SK-N-SH treated with all-trans-retinoic acid at 6 μM for 48 hours (cell line): ENCODE results near the gene STYX.

ENCODE experiments used
- ATAC-seq: fragments of 200-7000 bp; cut with Tn5 transposase; 3 replicates; pipeline ENCODE4 v1.9.1; 2020; ENCODE audit warnings: mild to moderate bottlenecking, moderate library complexity
- ARNTL ChIP-seq: fragments of 450-650 bp; formaldehyde crosslinking; IDR thresholded peaks from 2 replicates; pipeline ENCODE4 v1.5.0; 2020; ENCODE audit warnings: low read depth, mild to moderate bottlenecking, moderate library complexity, borderline replicate concordance
- BACH2 ChIP-seq: fragments of 250-450 bp; sonication (Bioruptor Pico); IDR thresholded peaks from 2 replicates; pipeline ENCODE4 v1.9.0; 2021; ENCODE audit warnings: mild to moderate bottlenecking, borderline replicate concordance
- CREB5 ChIP-seq: fragments of 250-450 bp; sonication (Bioruptor Pico); IDR thresholded peaks from 2 replicates; pipeline ENCODE4 v1.5.1; 2020; ENCODE audit warnings: low read depth, mild to moderate bottlenecking, moderate library complexity
- CSDC2 ChIP-seq: fragments of 250-450 bp; sonication (Bioruptor Pico); IDR thresholded peaks from 2 replicates; pipeline ENCODE4 v1.5.0; 2020; ENCODE audit warnings: mild to moderate bottlenecking, moderate library complexity
- CSRNP3 ChIP-seq: fragments of 250-450 bp; sonication (Bioruptor Pico); IDR thresholded peaks from 2 replicates; pipeline ENCODE4 v1.5.1; 2021; ENCODE audit warnings: mild to moderate bottlenecking, moderate library complexity
- ESRRG ChIP-seq: fragments of 250-450 bp; sonication (Bioruptor Pico); IDR thresholded peaks from 2 replicates; pipeline ENCODE4 v1.6.1; 2021; ENCODE audit warnings: mild to moderate bottlenecking
- GLIS3 ChIP-seq: fragments of 250-450 bp; sonication (Bioruptor Pico); IDR thresholded peaks from 2 replicates; pipeline ENCODE4 v1.5.0; 2020; ENCODE audit warnings: mild to moderate bottlenecking, moderate library complexity
- ISL1 ChIP-seq: fragments of 250-450 bp; sonication (Bioruptor Pico); IDR thresholded peaks from 2 replicates; pipeline ENCODE4 v2.1.2; 2022; ENCODE audit warnings: mild to moderate bottlenecking, moderate library complexity
- OSR1 ChIP-seq: fragments of 250-450 bp; sonication (Bioruptor Pico); IDR thresholded peaks from 2 replicates; pipeline ENCODE4 v1.8.0; 2022; ENCODE audit warnings: moderate library complexity, mild to moderate bottlenecking, inconsistent platforms
- POU6F1 ChIP-seq: fragments of 250-450 bp; sonication (Bioruptor Pico); IDR thresholded peaks from 2 replicates; pipeline ENCODE4 v1.8.0; 2021; ENCODE audit warnings: low read depth, mild to moderate bottlenecking, moderate library complexity, borderline replicate concordance
- PPARA ChIP-seq: fragments of 250-450 bp; sonication (Bioruptor Pico); IDR thresholded peaks from 2 replicates; pipeline ENCODE4 v1.5.0; 2020; ENCODE audit warnings: mild to moderate bottlenecking, borderline replicate concordance
- RARB ChIP-seq: fragments of 250-450 bp; sonication (Bioruptor Pico); IDR thresholded peaks from 2 replicates; pipeline ENCODE4 v1.8.0; 2021; ENCODE audit warnings: mild to moderate bottlenecking, moderate library complexity
- SNAI2 ChIP-seq: fragments of 250-450 bp; sonication (Bioruptor Pico); IDR thresholded peaks from 2 replicates; pipeline ENCODE4 v1.5.0; 2020; ENCODE audit warnings: mild to moderate bottlenecking, moderate library complexity
- TCF4 ChIP-seq: fragments of 250-450 bp; sonication (Bioruptor Pico); IDR thresholded peaks from 2 replicates; pipeline ENCODE4 v1.8.0; 2021; ENCODE audit warnings: mild to moderate bottlenecking, moderate library complexity, borderline replicate concordance
- TOX ChIP-seq: fragments of 250-450 bp; sonication (Bioruptor Pico); IDR thresholded peaks from 2 replicates; pipeline ENCODE4 v1.8.0; 2021; ENCODE audit warnings: mild to moderate bottlenecking, moderate library complexity, borderline replicate concordance
- ZC3H10 ChIP-seq: fragments of 250-450 bp; sonication (Bioruptor Pico); IDR thresholded peaks from 2 replicates; pipeline ENCODE4 v1.5.1; 2021; ENCODE audit warnings: mild to moderate bottlenecking, moderate library complexity
- ZFP3 ChIP-seq: fragments of 250-450 bp; sonication (Bioruptor Pico); IDR thresholded peaks from 2 replicates; pipeline ENCODE4 v1.5.0; 2020; ENCODE audit warnings: mild to moderate bottlenecking, moderate library complexity
- ZFP30 ChIP-seq: fragments of 450-650 bp; formaldehyde crosslinking; IDR thresholded peaks from 2 replicates; pipeline ENCODE4 v1.5.0; 2022; ENCODE audit warnings: mild to moderate bottlenecking, moderate library complexity
- ZNF565 ChIP-seq: fragments of 450-650 bp; formaldehyde crosslinking; conservative IDR thresholded peaks from 2 replicates; pipeline ENCODE4 v1.5.0; 2020; ENCODE audit warnings: low read depth, mild to moderate bottlenecking, moderate library complexity
- ZNF70 ChIP-seq: fragments of 450-650 bp; formaldehyde crosslinking; IDR thresholded peaks from 2 replicates; pipeline ENCODE4 v1.5.0; 2020; ENCODE audit warnings: mild to moderate bottlenecking, moderate library complexity
- ZNF8 ChIP-seq: fragments of 450-650 bp; formaldehyde crosslinking; IDR thresholded peaks from 2 replicates; pipeline ENCODE4 v1.5.0; 2020; ENCODE audit warnings: mild to moderate bottlenecking, moderate library complexity
- TF ChIP-seq, protein P1 (sequence below): fragments of 250-450 bp; sonication (Bioruptor Pico); IDR thresholded peaks from 2 replicates; pipeline ENCODE4 v1.8.0; 2020; ENCODE audit warnings: mild to moderate bottlenecking, moderate library complexity, borderline replicate concordance
- TF ChIP-seq, protein P2 (sequence below): fragments of 250-450 bp; sonication (Bioruptor Pico); IDR thresholded peaks from 2 replicates; pipeline ENCODE4 v1.5.0; 2020; ENCODE audit warnings: mild to moderate bottlenecking, moderate library complexity

The STYX gene

DNA sequence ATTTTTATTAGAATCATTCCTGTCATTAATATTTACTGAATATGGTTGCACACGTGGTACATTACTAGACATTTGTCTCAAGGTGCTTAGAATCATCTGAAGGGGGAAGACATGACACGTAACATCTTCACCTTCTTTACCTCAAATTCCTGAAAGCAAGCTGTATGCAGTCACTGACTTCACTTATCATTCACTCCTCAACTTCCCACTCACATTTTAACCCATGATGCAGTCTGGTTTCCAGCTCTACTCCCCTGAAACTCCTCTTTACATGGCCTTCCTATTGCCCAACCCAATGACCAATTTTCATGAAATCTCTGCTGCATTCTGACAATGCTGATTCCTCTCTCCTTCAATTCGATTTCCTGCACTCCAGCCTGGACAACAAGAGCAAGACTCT is 28.7 kb upstream of the STYX start:
- no peak for ATAC-seq
- TF ChIP-seq SNAI2 (CRISPR knock-in tag) (no peak), ZNF565 (no peak), ZFP3 (CRISPR knock-in tag) (no peak), CSDC2 (CRISPR knock-in tag) (no peak), RARB (no peak), BACH2 (CRISPR knock-in tag) (no peak), ARNTL (CRISPR knock-in tag) (no peak), OSR1 (no peak), TOX (CRISPR knock-in tag) (no peak), PPARA (no peak), POU6F1 (CRISPR knock-in tag) (no peak), ZNF8 (CRISPR knock-in tag) (no peak), ISL1 (CRISPR knock-in tag) (no peak), GLIS3 (CRISPR knock-in tag) (no peak), ZC3H10 (CRISPR knock-in tag) (no peak)
- TF ChIP-seq, protein P1, sequence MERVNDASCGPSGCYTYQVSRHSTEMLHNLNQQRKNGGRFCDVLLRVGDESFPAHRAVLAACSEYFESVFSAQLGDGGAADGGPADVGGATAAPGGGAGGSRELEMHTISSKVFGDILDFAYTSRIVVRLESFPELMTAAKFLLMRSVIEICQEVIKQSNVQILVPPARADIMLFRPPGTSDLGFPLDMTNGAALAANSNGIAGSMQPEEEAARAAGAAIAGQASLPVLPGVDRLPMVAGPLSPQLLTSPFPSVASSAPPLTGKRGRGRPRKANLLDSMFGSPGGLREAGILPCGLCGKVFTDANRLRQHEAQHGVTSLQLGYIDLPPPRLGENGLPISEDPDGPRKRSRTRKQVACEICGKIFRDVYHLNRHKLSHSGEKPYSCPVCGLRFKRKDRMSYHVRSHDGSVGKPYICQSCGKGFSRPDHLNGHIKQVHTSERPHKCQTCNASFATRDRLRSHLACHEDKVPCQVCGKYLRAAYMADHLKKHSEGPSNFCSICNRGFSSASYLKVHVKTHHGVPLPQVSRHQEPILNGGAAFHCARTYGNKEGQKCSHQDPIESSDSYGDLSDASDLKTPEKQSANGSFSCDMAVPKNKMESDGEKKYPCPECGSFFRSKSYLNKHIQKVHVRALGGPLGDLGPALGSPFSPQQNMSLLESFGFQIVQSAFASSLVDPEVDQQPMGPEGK (CRISPR knock-in tag): no peak
- TF ChIP-seq, all 23 proteins: peak for 0

DNA sequence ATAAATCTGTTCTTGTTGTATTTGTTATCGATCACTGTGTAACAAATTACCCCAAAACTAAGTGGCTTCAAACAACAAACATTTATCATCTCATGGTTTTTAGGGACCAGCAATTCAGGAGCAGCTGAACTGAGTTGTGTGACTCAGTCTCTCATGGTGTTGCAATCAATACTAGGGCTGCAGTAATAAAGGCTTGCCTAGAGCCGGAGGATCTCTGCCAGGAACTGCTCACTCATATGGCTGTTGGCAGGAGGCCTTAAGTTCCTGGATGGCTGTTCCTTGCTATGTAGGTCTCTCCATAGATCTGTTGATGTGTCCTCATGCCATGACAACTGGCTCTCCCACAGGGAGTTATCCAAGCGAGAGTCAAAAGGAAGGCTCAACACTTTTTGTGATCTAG is 26.7 kb upstream of the STYX start:
- ATAC-seq: no peak
- TF ChIP-seq, protein P2, sequence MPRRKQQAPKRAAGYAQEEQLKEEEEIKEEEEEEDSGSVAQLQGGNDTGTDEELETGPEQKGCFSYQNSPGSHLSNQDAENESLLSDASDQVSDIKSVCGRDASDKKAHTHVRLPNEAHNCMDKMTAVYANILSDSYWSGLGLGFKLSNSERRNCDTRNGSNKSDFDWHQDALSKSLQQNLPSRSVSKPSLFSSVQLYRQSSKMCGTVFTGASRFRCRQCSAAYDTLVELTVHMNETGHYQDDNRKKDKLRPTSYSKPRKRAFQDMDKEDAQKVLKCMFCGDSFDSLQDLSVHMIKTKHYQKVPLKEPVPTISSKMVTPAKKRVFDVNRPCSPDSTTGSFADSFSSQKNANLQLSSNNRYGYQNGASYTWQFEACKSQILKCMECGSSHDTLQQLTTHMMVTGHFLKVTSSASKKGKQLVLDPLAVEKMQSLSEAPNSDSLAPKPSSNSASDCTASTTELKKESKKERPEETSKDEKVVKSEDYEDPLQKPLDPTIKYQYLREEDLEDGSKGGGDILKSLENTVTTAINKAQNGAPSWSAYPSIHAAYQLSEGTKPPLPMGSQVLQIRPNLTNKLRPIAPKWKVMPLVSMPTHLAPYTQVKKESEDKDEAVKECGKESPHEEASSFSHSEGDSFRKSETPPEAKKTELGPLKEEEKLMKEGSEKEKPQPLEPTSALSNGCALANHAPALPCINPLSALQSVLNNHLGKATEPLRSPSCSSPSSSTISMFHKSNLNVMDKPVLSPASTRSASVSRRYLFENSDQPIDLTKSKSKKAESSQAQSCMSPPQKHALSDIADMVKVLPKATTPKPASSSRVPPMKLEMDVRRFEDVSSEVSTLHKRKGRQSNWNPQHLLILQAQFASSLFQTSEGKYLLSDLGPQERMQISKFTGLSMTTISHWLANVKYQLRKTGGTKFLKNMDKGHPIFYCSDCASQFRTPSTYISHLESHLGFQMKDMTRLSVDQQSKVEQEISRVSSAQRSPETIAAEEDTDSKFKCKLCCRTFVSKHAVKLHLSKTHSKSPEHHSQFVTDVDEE (CRISPR knock-in tag): no peak
- TF ChIP-seq CREB5 (CRISPR knock-in tag): no peak
- TF ChIP-seq ISL1 (CRISPR knock-in tag): no peak
- TF ChIP-seq PPARA: no peak
- TF ChIP-seq RARB: no peak
- TF ChIP-seq ARNTL (CRISPR knock-in tag): no peak
- no peak for TF ChIP-seq POU6F1 (CRISPR knock-in tag)
- no peak for TF ChIP-seq SNAI2 (CRISPR knock-in tag)
- no peak for TF ChIP-seq GLIS3 (CRISPR knock-in tag)
- no peak for TF ChIP-seq TCF4 (CRISPR knock-in tag)
- TF ChIP-seq CSDC2 (CRISPR knock-in tag): no peak
- TF ChIP-seq TOX (CRISPR knock-in tag): no peak
- no peak for TF ChIP-seq BACH2 (CRISPR knock-in tag)
- no peak for TF ChIP-seq ZNF70 (CRISPR knock-in tag)
- no peak for TF ChIP-seq ESRRG (CRISPR knock-in tag)
- TF ChIP-seq OSR1: no peak
- no peak for TF ChIP-seq ZFP30 (CRISPR knock-in tag)

DNA sequence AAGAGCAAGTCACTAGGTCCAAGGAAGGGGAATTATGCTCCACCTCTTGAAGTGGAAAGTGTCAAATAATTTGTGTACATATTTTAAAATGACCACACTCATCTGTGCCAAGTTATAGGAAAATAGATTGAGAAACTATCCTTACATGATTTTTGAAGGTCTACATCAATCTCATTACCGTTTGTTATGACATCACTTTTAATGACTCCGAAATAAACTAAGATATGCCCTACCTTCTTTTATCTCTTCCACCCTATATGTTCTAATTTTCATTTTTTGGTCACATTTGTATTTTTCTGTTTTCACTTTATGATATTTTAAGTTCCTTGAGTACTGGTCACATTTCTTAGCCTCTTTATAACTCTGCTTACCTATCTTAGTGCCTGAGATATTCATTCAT is 26.3 kb upstream of the STYX start:
- TF ChIP-seq RARB: no peak
- TF ChIP-seq, protein P2 (CRISPR knock-in tag): no peak
- no peak for TF ChIP-seq CSRNP3 (CRISPR knock-in tag)
- no peak for TF ChIP-seq ZNF8 (CRISPR knock-in tag)
- no peak for TF ChIP-seq CSDC2 (CRISPR knock-in tag)
- no peak for ATAC-seq
